COLO829 (cell line): ENCODE results near the gene AGRN.
"Not testable (repeated sequence)": the region's sequence is repeated elsewhere in the genome, so short reads cannot be mapped to it uniquely, and the experiment has no call there.

ENCODE experiments used
- DNase-seq: peaks from one replicate; pipeline ENCODE4 v3.0.0; 2012; ENCODE audit warnings: low spot score

The AGRN gene

GRCh38 chr1:1053682-1054081, 33.8 kb downstream of the AGRN start:
- DNase-seq: no peak

- DNase-seq: no peak
Measured at GRCh38 chr1:1054099-1054700, 34.3 kb downstream of the AGRN start.

- no peak for DNase-seq
Measured at GRCh38 chr1:1054971-1055370, 35.1 kb downstream of the AGRN start.

- DNase-seq: no peak
Measured at GRCh38 chr1:1055841-1056736, 36.2 kb downstream of the AGRN start.

- DNase-seq: not testable (repeated sequence)
Measured at GRCh38 chr1:1057769-1058087, 37.8 kb downstream of the AGRN start.

GRCh38 chr1:1058088-1058905, 38.4 kb downstream of the AGRN start:
- DNase-seq: peak; percentile 50

- no peak for DNase-seq
Measured at GRCh38 chr1:1058921-1059493, 39.1 kb downstream of the AGRN start.

GRCh38 chr1:1059494-1060280, 39.8 kb downstream of the AGRN start:
- peak; percentile 82 for DNase-seq

GRCh38 chr1:1060281-1061000, 40.5 kb downstream of the AGRN start:
- DNase-seq: no peak

GRCh38 chr1:1061682-1062345, 41.9 kb downstream of the AGRN start:
- no peak for DNase-seq

GRCh38 chr1:1062348-1063163, 42.6 kb downstream of the AGRN start:
- DNase-seq: no peak

GRCh38 chr1:1063261-1063944, 43.5 kb downstream of the AGRN start:
- no peak for DNase-seq

- DNase-seq: peak; percentile 23
Measured at GRCh38 chr1:1063945-1064831, 44.3 kb downstream of the AGRN start.

- DNase-seq: no peak
Measured at GRCh38 chr1:1065265-1065939, 45.5 kb downstream of the AGRN start.

GRCh38 chr1:1065940-1066304, 46.0 kb downstream of the AGRN start:
- DNase-seq: not testable (repeated sequence)

- no peak for DNase-seq
Measured at GRCh38 chr1:1066403-1067283, 46.7 kb downstream of the AGRN start.
